K562 (cell line): ENCODE measurements around the gene PSG3.
"Not testable (repeated sequence)": the region's sequence is repeated elsewhere in the genome, so short reads cannot be mapped to it uniquely, and the experiment has no call there.

Source experiments
- GTF2F1 ChIP-seq: IDR thresholded peaks from 2 replicates; pipeline ENCODE4 v1.6.1; 2011; ENCODE audit warnings: low read depth, low read length, improper control_type of control experiment
- HEY1 ChIP-seq: fragments of 250-450 bp; sonication (Bioruptor Pico); IDR thresholded peaks from 2 replicates; pipeline ENCODE4 v1.5.0; 2020; ENCODE audit warnings: mild to moderate bottlenecking, moderate library complexity, borderline replicate concordance
- KLF1 ChIP-seq: fragments of 450-650 bp; IDR thresholded peaks from 2 replicates; pipeline ENCODE4 v1.6.1; 2016; ENCODE audit warnings: missing genetic modification characterization, missing compliant biosample characterization
- POLR2AphosphoS5 ChIP-seq: IDR thresholded peaks from 2 replicates; pipeline ENCODE4 v1.6.1; 2011; ENCODE audit warnings: mild to moderate bottlenecking, low read depth, low read length, moderate library complexity; ENCODE audit not compliant: control insufficient read depth, insufficient read depth
- POLR2G ChIP-seq: fragments of 200-400 bp; formaldehyde crosslinking; IDR thresholded peaks from 2 replicates; pipeline ENCODE4 v1.6.1; 2017; ENCODE audit warnings: low read depth, mild to moderate bottlenecking, antibody characterized with exemption, low read length, moderate library complexity
- SMAD3 ChIP-seq: fragments of 450-650 bp; formaldehyde crosslinking; conservative IDR thresholded peaks from 2 replicates; pipeline ENCODE4 v1.4.0; 2020; ENCODE audit warnings: mild to moderate bottlenecking
- SOX6 ChIP-seq: fragments of 450-650 bp; IDR thresholded peaks from 2 replicates; pipeline ENCODE4 v1.6.1; 2014; ENCODE audit warnings: mild to moderate bottlenecking
- SP2 ChIP-seq: IDR thresholded peaks from 2 replicates; pipeline ENCODE4 v1.6.1; 2011; ENCODE audit warnings: mild to moderate bottlenecking, low read depth, low read length, moderate library complexity; ENCODE audit not compliant: poor library complexity, severe bottlenecking; ENCODE audit errors: extremely low read depth
- TAF7 ChIP-seq: fragments of 450-650 bp; IDR thresholded peaks from 2 replicates; pipeline ENCODE4 v1.6.1; 2016; ENCODE audit warnings: missing genetic modification characterization, missing compliant biosample characterization
- TF ChIP-seq, protein P1 (sequence below), 3 experiments: IDR thresholded peaks in 2 of 3; conservative IDR thresholded peaks in 1 of 3; 2 replicates each; pipeline ENCODE4 v1.5.1; 2011 to 2012; ENCODE audit warnings: low read length in 3 of 3, mild to moderate bottlenecking in 3 of 3, control low read depth in 2 of 3, improper control_type of control experiment in 1 of 3, inconsistent platforms in 1 of 3, low read depth in 1 of 3, mixed read lengths in 1 of 3, moderate library complexity in 1 of 3; ENCODE audit not compliant: insufficient read depth in 2 of 3
- TF ChIP-seq, protein P2 (sequence below): sonication (generic); formaldehyde crosslinking; IDR thresholded peaks from 2 replicates; pipeline ENCODE4 v1.8.1; 2022; ENCODE audit warnings: missing genetic modification reagents
- TF ChIP-seq, protein P3 (sequence below), 2 experiments: IDR thresholded peaks; 2 replicates each; pipeline ENCODE4 v1.6.1; 2012; ENCODE audit warnings: improper control_type of control experiment in 2 of 2, low read depth in 2 of 2, low read length in 2 of 2, borderline replicate concordance in 1 of 2

DNA sequence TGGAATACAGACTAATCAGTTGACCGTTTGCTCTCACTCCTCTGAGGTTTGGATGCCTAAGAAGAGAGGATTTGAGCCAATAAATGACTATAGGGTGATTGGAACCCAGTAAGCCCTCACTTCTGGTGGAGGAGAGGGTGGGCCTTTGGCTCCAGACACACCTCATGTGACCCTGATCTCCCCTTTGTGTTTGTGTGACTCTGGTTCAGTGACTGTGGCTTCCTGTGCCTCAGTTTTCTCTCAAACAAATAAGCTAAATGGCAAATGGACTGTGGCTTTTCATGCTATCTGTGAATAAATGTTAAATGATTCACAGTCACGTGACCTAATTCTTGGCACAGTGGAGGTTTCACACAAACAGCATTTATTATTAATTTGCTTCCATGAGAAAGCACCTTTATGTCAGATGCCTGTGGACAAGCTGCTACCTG is 2.7 kb downstream of the PSG3 start:
- TF ChIP-seq, protein P1, sequence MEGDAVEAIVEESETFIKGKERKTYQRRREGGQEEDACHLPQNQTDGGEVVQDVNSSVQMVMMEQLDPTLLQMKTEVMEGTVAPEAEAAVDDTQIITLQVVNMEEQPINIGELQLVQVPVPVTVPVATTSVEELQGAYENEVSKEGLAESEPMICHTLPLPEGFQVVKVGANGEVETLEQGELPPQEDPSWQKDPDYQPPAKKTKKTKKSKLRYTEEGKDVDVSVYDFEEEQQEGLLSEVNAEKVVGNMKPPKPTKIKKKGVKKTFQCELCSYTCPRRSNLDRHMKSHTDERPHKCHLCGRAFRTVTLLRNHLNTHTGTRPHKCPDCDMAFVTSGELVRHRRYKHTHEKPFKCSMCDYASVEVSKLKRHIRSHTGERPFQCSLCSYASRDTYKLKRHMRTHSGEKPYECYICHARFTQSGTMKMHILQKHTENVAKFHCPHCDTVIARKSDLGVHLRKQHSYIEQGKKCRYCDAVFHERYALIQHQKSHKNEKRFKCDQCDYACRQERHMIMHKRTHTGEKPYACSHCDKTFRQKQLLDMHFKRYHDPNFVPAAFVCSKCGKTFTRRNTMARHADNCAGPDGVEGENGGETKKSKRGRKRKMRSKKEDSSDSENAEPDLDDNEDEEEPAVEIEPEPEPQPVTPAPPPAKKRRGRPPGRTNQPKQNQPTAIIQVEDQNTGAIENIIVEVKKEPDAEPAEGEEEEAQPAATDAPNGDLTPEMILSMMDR (IDR thresholded peaks at IDR 0.05 in 2 of 3, conservative IDR thresholded peaks at IDR 0.05 in 1 of 3; ENCODE audit: insufficient read depth in 2 of 3, low read depth in 1 of 3, low read length in 3 of 3) = not testable (repeated sequence)
- TF ChIP-seq HEY1 (CRISPR knock-in tag); POLR2AphosphoS5; TAF7 (tag); KLF1; SP2; SOX6; POLR2G; GTF2F1; SMAD3 (CRISPR knock-in tag): not testable (repeated sequence)
- TF ChIP-seq, protein P2, sequence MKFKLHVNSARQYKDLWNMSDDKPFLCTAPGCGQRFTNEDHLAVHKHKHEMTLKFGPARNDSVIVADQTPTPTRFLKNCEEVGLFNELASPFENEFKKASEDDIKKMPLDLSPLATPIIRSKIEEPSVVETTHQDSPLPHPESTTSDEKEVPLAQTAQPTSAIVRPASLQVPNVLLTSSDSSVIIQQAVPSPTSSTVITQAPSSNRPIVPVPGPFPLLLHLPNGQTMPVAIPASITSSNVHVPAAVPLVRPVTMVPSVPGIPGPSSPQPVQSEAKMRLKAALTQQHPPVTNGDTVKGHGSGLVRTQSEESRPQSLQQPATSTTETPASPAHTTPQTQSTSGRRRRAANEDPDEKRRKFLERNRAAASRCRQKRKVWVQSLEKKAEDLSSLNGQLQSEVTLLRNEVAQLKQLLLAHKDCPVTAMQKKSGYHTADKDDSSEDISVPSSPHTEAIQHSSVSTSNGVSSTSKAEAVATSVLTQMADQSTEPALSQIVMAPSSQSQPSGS (CRISPR knock-in tag) = not testable (repeated sequence)
- TF ChIP-seq, protein P3, sequence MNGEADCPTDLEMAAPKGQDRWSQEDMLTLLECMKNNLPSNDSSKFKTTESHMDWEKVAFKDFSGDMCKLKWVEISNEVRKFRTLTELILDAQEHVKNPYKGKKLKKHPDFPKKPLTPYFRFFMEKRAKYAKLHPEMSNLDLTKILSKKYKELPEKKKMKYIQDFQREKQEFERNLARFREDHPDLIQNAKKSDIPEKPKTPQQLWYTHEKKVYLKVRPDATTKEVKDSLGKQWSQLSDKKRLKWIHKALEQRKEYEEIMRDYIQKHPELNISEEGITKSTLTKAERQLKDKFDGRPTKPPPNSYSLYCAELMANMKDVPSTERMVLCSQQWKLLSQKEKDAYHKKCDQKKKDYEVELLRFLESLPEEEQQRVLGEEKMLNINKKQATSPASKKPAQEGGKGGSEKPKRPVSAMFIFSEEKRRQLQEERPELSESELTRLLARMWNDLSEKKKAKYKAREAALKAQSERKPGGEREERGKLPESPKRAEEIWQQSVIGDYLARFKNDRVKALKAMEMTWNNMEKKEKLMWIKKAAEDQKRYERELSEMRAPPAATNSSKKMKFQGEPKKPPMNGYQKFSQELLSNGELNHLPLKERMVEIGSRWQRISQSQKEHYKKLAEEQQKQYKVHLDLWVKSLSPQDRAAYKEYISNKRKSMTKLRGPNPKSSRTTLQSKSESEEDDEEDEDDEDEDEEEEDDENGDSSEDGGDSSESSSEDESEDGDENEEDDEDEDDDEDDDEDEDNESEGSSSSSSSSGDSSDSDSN (IDR thresholded peaks at IDR 0.05; ENCODE audit: borderline replicate concordance in 1 of 2, low read depth in 2 of 2, low read length in 2 of 2) = not testable (repeated sequence)
